IMR-90 (cell line): Measurements from ENCODE around the gene STX8. TPM values are rescaled to one million over a fixed set of nuclear protein-coding genes. Genes with fewer than 3 reads are reported as not detected.
A peak's percentile ranks its signal among the peaks of the same experiment; 100 is the strongest.

Experiments
- ATAC-seq: fragments of 200-7000 bp; cut with Tn5 transposase; 2 replicates; pipeline ENCODE4 v1.9.1; 2020; ENCODE audit warnings: low read depth, mild to moderate bottlenecking, moderate library complexity
- BruUV-seq: library from RNA; stranded (reverse); fragments of 400-500 nt; replicated peaks from 2 replicates; lab custom pipeline; 2021; lab: Mats Ljungman, UMichigan
- CTCF ChIA-PET: fragments of 300-600 bp; formaldehyde crosslinking; extraction: SDS; loops from one replicate; lab custom pipeline; 2021; ENCODE audit warnings: antibody characterized with exemption; lab: Yijun Ruan, JAX
- POLR2A ChIA-PET: fragments of 300-600 bp; sonication (Branson Sonifier 250); formaldehyde crosslinking; loops from one replicate; lab custom pipeline; 2022; ENCODE audit warnings: antibody characterized with exemption; ENCODE audit not compliant: unreplicated experiment; lab: Charles Lee
- DNase-seq: peaks from one replicate; pipeline ENCODE4 v3.0.0; 2013
- H2AFZ ChIP-seq: replicated peaks from 2 replicates; pipeline ENCODE3; 2013; ENCODE audit warnings: low read length, mild to moderate bottlenecking; ENCODE audit not compliant: poor library complexity
- H2AK5ac ChIP-seq: 2 replicates; pipeline ENCODE4 v1.6.1; 2013; ENCODE audit warnings: low read depth, low read length, inconsistent platforms
- H2AK9ac ChIP-seq: replicated peaks from 2 replicates; pipeline ENCODE3; 2013; ENCODE audit warnings: mild to moderate bottlenecking, low read depth, low read length, moderate library complexity; ENCODE audit not compliant: poor library complexity
- H2BK120ac ChIP-seq: 2 replicates; pipeline ENCODE4 v1.6.1; 2013; ENCODE audit warnings: low read depth, low read length, inconsistent platforms
- H2BK15ac ChIP-seq: 3 replicates; pipeline ENCODE4 v1.6.1; 2013; ENCODE audit warnings: low read depth, low read length, inconsistent platforms
- H2BK20ac ChIP-seq: 2 replicates; pipeline ENCODE4 v1.6.1; 2013; ENCODE audit warnings: low read depth, mild to moderate bottlenecking, inconsistent platforms, low read length, moderate library complexity
- H2BK5ac ChIP-seq: 2 replicates; pipeline ENCODE4 v1.6.1; 2013; ENCODE audit warnings: mild to moderate bottlenecking, low read depth, low read length, inconsistent platforms; ENCODE audit not compliant: poor library complexity, severe bottlenecking
- H3K14ac ChIP-seq: replicated peaks from 2 replicates; pipeline ENCODE4 v1.6.1; 2013; ENCODE audit warnings: low read depth, low read length, inconsistent platforms
- H3K18ac ChIP-seq: 2 replicates; pipeline ENCODE4 v1.6.1; 2013; ENCODE audit warnings: low read depth, low read length, control low read depth
- H3K23ac ChIP-seq: 2 replicates; pipeline ENCODE4 v1.6.1; 2013; ENCODE audit warnings: low read depth, low read length, inconsistent platforms
- H3K27ac ChIP-seq: 2 replicates; pipeline ENCODE4 v1.5.1; 2013; ENCODE audit warnings: mild to moderate bottlenecking, control low read depth, low read length; ENCODE audit not compliant: insufficient read depth
- H3K27me3 ChIP-seq: 2 replicates; pipeline ENCODE4 v1.6.1; 2013; ENCODE audit warnings: low read length; ENCODE audit not compliant: control insufficient read depth, insufficient read depth
- H3K36me3 ChIP-seq: 2 replicates; pipeline ENCODE4 v1.6.1; 2013; ENCODE audit warnings: low read length, mixed read lengths; ENCODE audit not compliant: control insufficient read depth, insufficient read depth
- H3K4ac ChIP-seq: 2 replicates; pipeline ENCODE4 v1.6.1; 2013; ENCODE audit warnings: low read depth, low read length, inconsistent platforms
- H3K4me1 ChIP-seq: 2 replicates; pipeline ENCODE4 v1.6.1; 2013; ENCODE audit warnings: low read length, mixed read lengths; ENCODE audit not compliant: control insufficient read depth, insufficient read depth
- H3K4me2 ChIP-seq: 2 replicates; pipeline ENCODE4 v1.6.1; 2013; ENCODE audit warnings: low read depth, mild to moderate bottlenecking, control low read depth, low read length, moderate library complexity
- H3K4me3 ChIP-seq: 2 replicates; pipeline ENCODE4 v1.5.1; 2013; ENCODE audit warnings: low read depth, mild to moderate bottlenecking, control low read depth, low read length, moderate library complexity; ENCODE audit not compliant: insufficient read depth
- H3K56ac ChIP-seq: 2 replicates; pipeline ENCODE4 v1.6.1; 2013; ENCODE audit warnings: low read length, inconsistent platforms; ENCODE audit not compliant: insufficient read depth; ENCODE audit errors: extremely low read depth
- H3K79me1 ChIP-seq, 2 experiments: 2 replicates each; pipeline ENCODE4 v1.6.1; 2013; ENCODE audit warnings: low read length in 2 of 2, inconsistent platforms in 1 of 2, low read depth in 1 of 2
- H3K9ac ChIP-seq: 2 replicates; pipeline ENCODE4 v1.6.1; 2013; ENCODE audit warnings: low read depth, low read length, control low read depth
- H3K9me1 ChIP-seq: 2 replicates; pipeline ENCODE4 v1.6.1; 2013; ENCODE audit warnings: low read length, inconsistent platforms; ENCODE audit not compliant: insufficient read depth
- H3K9me3 ChIP-seq: 2 replicates; pipeline ENCODE4 v1.6.1; 2013; ENCODE audit warnings: low read length; ENCODE audit not compliant: control insufficient read depth, insufficient read depth
- H4K20me1 ChIP-seq: 2 replicates; pipeline ENCODE4 v1.6.1; 2013; ENCODE audit warnings: low read length, inconsistent platforms; ENCODE audit not compliant: insufficient read depth
- H4K5ac ChIP-seq: 2 replicates; pipeline ENCODE4 v1.6.1; 2013; ENCODE audit warnings: mild to moderate bottlenecking, low read depth, low read length, control low read depth
- H4K8ac ChIP-seq, 2 experiments: 2 replicates each; pipeline ENCODE4 v1.6.1; 2013; ENCODE audit warnings: low read depth in 2 of 2, low read length in 2 of 2, control low read depth in 1 of 2, inconsistent platforms in 1 of 2
- H4K91ac ChIP-seq: 2 replicates; pipeline ENCODE4 v1.6.1; 2013; ENCODE audit warnings: low read depth, low read length, inconsistent platforms; ENCODE audit not compliant: insufficient read depth
- BHLHE40 ChIP-seq: fragments of 150-350 bp; IDR thresholded peaks from 2 replicates; pipeline ENCODE4 v1.6.1; 2016; ENCODE audit warnings: mild to moderate bottlenecking, low read depth, low read length
- CEBPB ChIP-seq: IDR thresholded peaks from 2 replicates; pipeline ENCODE4 v1.6.1; 2012; ENCODE audit warnings: low read depth, low read length, improper control_type of control experiment
- FOS ChIP-seq: fragments of 150-350 bp; IDR thresholded peaks from 2 replicates; pipeline ENCODE4 v1.6.1; 2016; ENCODE audit warnings: low read depth, low read length
- POLR2A ChIP-seq: IDR thresholded peaks from 2 replicates; pipeline ENCODE4 v1.6.1; 2012; ENCODE audit warnings: mild to moderate bottlenecking, low read depth, low read length
- RAD21 ChIP-seq: IDR thresholded peaks from 2 replicates; pipeline ENCODE4 v1.6.1; 2012; ENCODE audit warnings: low read length, improper control_type of control experiment
- RCOR1 ChIP-seq: IDR thresholded peaks from 2 replicates; pipeline ENCODE4 v1.6.1; 2012; ENCODE audit warnings: mild to moderate bottlenecking, low read length, improper control_type of control experiment; ENCODE audit not compliant: insufficient replicate concordance
- RFX5 ChIP-seq: IDR thresholded peaks from 2 replicates; pipeline ENCODE4 v1.8.0; 2012; ENCODE audit warnings: low read depth, mild to moderate bottlenecking, low read length, moderate library complexity
- SMC3 ChIP-seq: fragments of 150-350 bp; IDR thresholded peaks from 2 replicates; pipeline ENCODE4 v1.6.1; 2016; ENCODE audit warnings: low read depth, mild to moderate bottlenecking, antibody characterized with exemption, low read length, moderate library complexity
- WGBS, 2 experiments: methylation state at CpG; one replicate each; pipeline versions ENCODE4 v1.1.5 to v1.1.7; 2013; ENCODE audit warnings: missing lambda C conversion rate in 2 of 2; ENCODE audit not compliant: insufficient read length in 1 of 2; ENCODE audit errors: extremely low coverage in 2 of 2; 5-methylcytosine and 5-hydroxymethylcytosine counted together
- dilution Hi-C: fragments of 300-500 bp; cut with HindIII; formaldehyde crosslinking; loops from one replicate; pipeline ENCODE4 v1.14.3; 2018; ENCODE audit warnings: low sequenced_read_pairs; ENCODE audit not compliant: unreplicated experiment
- in situ Hi-C: fragments of 300-500 bp; cut with MboI; formaldehyde crosslinking; loops from 3 replicates; pipeline ENCODE4 v1.14.3; 2019; ENCODE audit warnings: low sequenced_read_pairs, inconsistent platforms, mixed read lengths
- intact Hi-C: fragments of 100-400 bp; cut with micrococcal nuclease; formaldehyde crosslinking; loops from 2 replicates; pipeline ENCODE4 v1.10.0; 2022
- polyA plus RNA-seq, 3 experiments: library from polyadenylated mRNA; depleted of rRNA; stranded (reverse); fragments of >200 nt; gene quantifications; 2 replicates each; pipeline ENCODE4 v1.2.3, GENCODE V29; 2012; ENCODE audit warnings: low replicate concordance in 1 of 3
- total RNA-seq: library from RNA; depleted of rRNA; stranded (reverse); fragments of >200 nt; gene quantifications from 2 replicates; pipeline ENCODE4 v1.2.3, GENCODE V29; 2012
- TF ChIP-seq, protein P1 (sequence below): fragments of 150-350 bp; IDR thresholded peaks from 2 replicates; pipeline ENCODE4 v1.6.1; 2016; ENCODE audit warnings: low read depth, mild to moderate bottlenecking, low read length, moderate library complexity, borderline replicate concordance
- TF ChIP-seq, protein P2 (sequence below): conservative IDR thresholded peaks from 2 replicates; pipeline ENCODE4 v1.5.1; 2012; ENCODE audit warnings: mild to moderate bottlenecking, low read depth, low read length, improper control_type of control experiment

Gene STX8
- total and polyA plus RNA-seq, 2 of the 4 experiments (the other 2 are of a cell fraction): 26.5 to 47.0 TPM

GRCh38 chr17:9456330-9456729 lies 119.3 kb downstream of the STX8 start:
- DNase-seq (no peak), ATAC-seq (peak; percentile 32)
- no peak overlapping the region for H2BK120ac ChIP-seq
- in situ Hi-C loops: no loop called here
- no peak overlapping the region for H3K23ac ChIP-seq
- no peak overlapping the region for H3K14ac ChIP-seq
- H3K56ac ChIP-seq: no peak overlapping the region
- H3K9me1 ChIP-seq: no peaks in the 10 kb centered on the region
- H2AK5ac ChIP-seq: no peak overlapping the region
- H2BK20ac ChIP-seq: no peak overlapping the region
- H2AFZ ChIP-seq: no peak overlapping the region
- H2BK5ac ChIP-seq: no peak overlapping the region
- no peak overlapping the region for H3K18ac ChIP-seq
- H4K20me1 ChIP-seq: no peaks in the 10 kb centered on the region
- H3K9me3 ChIP-seq: no peaks in the 10 kb centered on the region
- H4K5ac ChIP-seq: no peak overlapping the region
- no CpG with 5 or more reads among the region's 1 CpG for WGBS, 2 experiments
- H4K8ac ChIP-seq: no peak overlapping the region
- CTCF ChIA-PET: no interaction called here
- intact Hi-C loops: no loop called here
- H3K4me3 ChIP-seq: no peak overlapping the region
- TF ChIP-seq, protein P1, sequence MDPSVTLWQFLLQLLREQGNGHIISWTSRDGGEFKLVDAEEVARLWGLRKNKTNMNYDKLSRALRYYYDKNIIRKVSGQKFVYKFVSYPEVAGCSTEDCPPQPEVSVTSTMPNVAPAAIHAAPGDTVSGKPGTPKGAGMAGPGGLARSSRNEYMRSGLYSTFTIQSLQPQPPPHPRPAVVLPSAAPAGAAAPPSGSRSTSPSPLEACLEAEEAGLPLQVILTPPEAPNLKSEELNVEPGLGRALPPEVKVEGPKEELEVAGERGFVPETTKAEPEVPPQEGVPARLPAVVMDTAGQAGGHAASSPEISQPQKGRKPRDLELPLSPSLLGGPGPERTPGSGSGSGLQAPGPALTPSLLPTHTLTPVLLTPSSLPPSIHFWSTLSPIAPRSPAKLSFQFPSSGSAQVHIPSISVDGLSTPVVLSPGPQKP: no peak
- no peak for TF ChIP-seq RCOR1
- no peak for TF ChIP-seq RFX5
- TF ChIP-seq POLR2A: no peak
- TF ChIP-seq, protein P2, sequence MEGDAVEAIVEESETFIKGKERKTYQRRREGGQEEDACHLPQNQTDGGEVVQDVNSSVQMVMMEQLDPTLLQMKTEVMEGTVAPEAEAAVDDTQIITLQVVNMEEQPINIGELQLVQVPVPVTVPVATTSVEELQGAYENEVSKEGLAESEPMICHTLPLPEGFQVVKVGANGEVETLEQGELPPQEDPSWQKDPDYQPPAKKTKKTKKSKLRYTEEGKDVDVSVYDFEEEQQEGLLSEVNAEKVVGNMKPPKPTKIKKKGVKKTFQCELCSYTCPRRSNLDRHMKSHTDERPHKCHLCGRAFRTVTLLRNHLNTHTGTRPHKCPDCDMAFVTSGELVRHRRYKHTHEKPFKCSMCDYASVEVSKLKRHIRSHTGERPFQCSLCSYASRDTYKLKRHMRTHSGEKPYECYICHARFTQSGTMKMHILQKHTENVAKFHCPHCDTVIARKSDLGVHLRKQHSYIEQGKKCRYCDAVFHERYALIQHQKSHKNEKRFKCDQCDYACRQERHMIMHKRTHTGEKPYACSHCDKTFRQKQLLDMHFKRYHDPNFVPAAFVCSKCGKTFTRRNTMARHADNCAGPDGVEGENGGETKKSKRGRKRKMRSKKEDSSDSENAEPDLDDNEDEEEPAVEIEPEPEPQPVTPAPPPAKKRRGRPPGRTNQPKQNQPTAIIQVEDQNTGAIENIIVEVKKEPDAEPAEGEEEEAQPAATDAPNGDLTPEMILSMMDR: no peak
- TF ChIP-seq BHLHE40: no peak
- no peak for TF ChIP-seq FOS
- TF ChIP-seq SMC3: no peak
- TF ChIP-seq CEBPB: no peak
- no peak for TF ChIP-seq RAD21
- no peaks in the 10 kb centered on the region for H3K79me1 ChIP-seq
- BruUV-seq: no TSS peak
- H4K91ac ChIP-seq: no peak overlapping the region
- dilution Hi-C loops: no loop called here
- H2AK9ac ChIP-seq: no peak overlapping the region
- no peak overlapping the region; the same call in 1 of the 2 replicates for H3K4me2 ChIP-seq
- no peaks in the 10 kb centered on the region for H3K27me3 ChIP-seq
- no peaks in the 10 kb centered on the region; the same call in 1 of the 2 replicates for H3K4me1 ChIP-seq
- no peak overlapping the region for H3K9ac ChIP-seq
- no peaks in the 10 kb centered on the region for H3K36me3 ChIP-seq
- no peak overlapping the region for H3K27ac ChIP-seq
- H2BK15ac ChIP-seq: no peak overlapping the region
- no peak overlapping the region for H3K4ac ChIP-seq
- POLR2A ChIA-PET: no interaction called here
